Effector CD4-positive, alpha-beta T cell (primary cell): ENCODE measurements around the gene AURKB.
"Not testable (repeated sequence)": the region's sequence is repeated elsewhere in the genome, so short reads cannot be mapped to it uniquely, and the experiment has no call there.

Experiments used
- DNase-seq: peaks from one replicate; pipeline ENCODE4 v3.0.0-alpha.2; 2020

The AURKB gene

DNA sequence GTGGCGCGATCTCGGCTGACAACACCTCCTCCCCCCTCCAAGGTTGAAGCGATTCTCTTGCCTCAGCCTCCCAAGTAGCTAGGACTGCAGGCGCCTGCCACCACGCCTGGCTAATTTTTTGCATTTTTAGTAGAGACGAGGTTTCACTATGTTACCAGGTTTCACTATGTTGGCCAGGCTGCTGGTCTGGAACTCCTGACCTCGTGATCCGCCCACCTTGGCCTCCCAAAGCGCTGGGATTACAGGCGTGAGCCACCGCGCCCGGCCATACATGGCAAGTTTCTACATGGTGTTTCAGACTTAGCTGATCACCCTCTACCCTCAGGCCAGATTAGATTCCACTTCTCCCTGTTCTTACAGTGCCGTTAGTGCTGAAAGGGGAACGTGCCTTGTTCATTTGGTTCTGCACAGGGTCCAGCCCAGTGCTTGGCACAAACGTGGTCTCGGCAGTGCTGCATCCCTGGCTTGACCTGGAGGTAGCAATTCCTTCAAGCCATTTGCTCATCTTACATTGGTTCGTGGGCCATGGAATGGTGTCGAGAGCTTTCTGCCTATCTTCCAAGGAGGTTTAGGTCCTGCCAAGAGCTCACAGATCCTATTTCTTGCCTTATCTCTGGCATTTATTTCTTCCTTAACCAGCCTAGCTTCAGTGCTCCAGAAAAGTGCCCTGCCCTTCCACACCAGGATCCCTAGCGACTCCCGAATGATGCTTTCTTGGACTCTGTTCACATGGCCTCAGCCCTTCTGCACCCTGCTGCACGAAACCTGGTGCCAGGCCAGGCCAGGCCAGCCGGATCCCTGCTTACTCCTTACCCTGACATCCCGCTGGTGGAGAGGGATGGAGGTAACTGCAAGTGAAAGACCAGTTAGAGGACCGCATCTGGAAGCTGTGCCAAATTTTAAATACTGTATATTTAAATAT, 14.8 kb upstream of the AURKB start:
- no peak for DNase-seq

DNA sequence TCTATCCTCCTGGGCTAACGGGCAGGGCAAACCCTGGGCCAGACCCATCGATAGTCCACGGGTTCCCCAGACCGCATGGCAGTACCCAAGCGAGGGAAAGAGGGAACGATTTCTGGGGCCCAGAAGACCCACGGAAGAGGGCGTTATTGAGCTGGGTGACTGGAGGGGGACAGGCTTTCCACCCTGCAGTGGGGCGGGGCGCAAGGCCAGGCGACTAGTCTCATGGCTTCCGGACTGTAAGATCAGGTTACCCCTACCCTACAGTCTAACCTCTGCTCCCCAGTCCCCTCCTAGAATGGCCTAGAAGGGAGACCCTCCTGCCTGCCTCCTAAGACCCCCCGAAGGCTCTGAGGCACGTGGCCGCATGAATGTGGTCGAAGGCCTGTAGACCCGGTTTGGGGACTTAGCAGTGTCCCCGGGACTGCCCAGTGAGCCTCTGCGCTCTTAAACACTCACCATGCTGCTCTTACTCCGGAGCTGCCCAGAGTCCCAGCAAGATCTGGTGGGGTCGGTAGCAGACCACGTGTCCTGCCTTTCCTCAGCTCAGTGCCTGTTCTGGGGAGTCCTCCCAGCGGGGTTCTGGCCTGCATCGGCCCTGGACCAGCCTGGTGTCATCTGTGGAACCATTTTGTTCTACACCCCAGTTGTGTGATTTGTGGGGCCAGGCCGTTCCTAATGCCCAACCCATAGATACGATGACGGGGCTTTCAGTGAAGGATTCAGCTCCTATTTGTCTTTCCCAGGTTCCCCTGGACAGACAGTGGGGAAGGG, 13.2 kb upstream of the AURKB start:
- DNase-seq = no peak

DNA sequence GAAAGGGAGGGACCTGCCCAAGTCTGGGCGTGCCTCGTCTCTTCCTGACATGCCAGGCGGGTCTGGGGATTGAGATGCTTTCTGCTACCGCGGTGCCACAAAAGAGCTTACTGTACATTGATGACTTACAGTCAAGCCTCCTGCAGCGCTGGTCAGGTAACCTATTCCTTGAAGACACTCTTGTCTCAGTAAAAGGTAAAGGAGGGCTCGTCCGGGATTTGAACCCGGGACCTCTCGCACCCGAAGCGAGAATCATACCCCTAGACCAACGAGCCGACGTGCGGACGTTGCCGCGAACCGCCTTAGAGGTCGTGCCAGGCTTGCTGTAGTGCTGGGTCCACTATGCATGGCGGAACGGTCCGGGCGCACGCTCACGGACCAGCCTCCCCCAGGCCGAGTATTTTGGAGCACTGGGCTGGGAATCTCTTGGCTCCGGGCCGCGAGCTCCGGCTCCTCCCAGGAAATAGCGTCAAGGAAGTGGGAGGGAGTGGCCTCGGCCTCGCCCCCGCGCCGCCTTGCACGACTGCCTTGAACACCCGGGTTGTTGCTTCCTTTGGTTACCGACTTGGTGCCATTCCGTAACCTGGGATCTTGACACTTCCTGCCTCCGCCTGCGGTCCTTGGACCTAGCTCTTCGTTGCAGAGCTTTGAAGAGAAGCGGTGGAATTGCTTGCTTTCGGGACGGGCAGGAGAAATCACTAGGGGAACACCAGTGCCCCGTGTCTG, 12.4 kb upstream of the AURKB start:
- peak; percentile 74 for DNase-seq

DNA sequence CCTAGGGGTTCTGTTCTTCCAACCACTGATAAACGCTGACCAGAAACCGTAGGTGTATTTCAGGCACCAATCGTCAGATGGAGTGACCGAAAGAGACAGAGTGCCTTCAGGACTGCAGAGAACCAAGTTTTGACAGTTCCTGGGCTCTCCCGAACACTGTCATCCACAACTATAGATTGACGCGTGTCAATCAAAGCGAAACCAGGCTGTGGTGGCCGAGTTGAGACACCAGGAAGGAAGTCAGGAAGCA, 11.9 kb upstream of the AURKB start:
- DNase-seq = no peak

DNA sequence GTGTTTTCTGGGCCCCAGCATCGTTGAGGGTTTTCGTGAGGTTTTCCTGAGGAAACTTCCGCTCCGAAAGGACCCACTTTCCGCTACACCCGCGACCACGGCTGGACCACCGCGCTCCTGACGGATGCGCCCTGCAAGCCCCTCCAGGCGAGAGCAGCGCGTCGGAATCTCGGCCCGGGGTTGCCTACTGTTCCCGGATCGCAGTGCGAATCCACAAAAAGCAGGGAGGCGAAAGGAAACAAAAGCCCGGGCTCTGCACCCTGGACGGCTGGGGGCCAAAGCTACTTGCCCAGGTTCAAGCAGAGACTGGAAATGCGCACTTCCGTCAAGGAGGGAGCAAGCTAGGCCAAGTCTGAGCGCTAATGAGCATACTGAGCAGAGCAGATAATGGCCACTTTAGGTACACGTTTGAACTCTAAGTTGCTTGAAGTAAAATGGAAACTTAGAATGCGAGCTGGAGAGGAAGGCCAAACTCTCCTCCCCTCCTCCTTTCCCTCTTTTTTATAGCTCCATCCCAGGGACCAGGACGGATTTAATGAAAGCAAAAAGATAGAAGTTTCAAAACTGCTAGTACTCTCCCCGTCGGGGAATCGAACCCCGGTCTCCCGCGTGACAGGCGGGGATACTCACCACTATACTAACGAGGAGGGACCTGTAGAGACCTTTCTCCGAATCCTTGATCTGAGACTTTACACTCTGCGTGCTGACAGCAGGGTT, 11.4 kb upstream of the AURKB start:
- DNase-seq = peak; percentile 85

DNA sequence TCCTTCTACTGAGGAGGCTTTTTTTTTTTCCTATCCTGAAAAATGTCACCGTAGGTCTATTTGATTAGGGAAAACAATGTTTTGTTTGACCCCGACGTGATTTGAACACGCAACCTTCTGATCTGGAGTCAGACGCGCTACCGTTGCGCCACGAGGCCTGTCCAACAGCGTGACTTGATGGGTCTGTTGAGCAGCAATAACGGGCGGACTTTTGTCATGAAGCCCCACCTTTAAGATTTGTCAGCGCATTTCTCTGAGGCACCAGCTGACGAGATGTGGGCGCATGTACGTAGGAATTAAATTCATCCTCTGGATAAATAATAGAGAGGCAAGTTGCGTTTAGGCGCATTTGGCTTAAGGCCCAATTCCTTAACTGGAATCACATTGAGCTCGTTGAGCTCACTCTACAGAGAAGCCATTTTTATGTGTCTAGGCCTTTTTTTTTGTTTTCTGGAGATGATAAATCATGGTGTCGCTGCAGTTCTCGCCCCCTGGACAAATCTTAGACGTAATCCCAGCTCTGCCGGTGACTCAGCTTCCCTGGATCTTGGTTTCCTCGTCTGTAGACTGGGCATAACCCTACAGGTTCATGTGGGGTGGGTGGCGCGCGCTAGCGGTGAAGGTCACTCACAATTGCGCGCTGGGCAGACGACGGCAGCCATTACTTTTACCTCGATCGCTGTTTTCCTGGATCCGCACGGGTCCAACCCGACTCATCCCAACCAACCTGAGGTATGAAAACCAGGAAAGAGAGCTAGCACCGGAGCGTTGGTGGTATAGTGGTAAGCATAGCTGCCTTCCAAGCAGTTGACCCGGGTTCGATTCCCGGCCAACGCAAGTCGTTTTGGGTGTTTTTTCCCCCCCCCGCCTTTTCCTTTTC, 10.6 kb upstream of the AURKB start:
- DNase-seq = peak; percentile 78

DNA sequence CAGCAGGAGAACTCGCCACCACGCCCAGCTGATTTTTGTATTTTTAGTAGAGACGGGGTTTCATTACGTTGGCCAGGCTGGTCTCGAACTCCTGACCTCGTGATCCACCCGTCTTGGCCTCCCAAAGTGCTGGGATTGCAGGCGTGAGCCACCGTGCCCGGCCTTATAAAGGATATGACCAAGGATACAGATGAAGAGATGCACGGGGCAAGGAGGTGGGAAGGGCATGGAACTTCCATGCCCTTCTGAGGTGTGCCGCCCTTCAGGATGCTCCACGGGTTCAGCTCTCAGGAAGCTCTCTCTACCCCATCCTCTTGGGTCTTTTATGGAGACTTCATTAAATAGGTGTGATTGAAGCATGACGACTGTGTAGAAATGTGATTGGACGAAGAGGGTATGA, 3.6 kb upstream of the AURKB start:
- not testable (repeated sequence) for DNase-seq

DNA sequence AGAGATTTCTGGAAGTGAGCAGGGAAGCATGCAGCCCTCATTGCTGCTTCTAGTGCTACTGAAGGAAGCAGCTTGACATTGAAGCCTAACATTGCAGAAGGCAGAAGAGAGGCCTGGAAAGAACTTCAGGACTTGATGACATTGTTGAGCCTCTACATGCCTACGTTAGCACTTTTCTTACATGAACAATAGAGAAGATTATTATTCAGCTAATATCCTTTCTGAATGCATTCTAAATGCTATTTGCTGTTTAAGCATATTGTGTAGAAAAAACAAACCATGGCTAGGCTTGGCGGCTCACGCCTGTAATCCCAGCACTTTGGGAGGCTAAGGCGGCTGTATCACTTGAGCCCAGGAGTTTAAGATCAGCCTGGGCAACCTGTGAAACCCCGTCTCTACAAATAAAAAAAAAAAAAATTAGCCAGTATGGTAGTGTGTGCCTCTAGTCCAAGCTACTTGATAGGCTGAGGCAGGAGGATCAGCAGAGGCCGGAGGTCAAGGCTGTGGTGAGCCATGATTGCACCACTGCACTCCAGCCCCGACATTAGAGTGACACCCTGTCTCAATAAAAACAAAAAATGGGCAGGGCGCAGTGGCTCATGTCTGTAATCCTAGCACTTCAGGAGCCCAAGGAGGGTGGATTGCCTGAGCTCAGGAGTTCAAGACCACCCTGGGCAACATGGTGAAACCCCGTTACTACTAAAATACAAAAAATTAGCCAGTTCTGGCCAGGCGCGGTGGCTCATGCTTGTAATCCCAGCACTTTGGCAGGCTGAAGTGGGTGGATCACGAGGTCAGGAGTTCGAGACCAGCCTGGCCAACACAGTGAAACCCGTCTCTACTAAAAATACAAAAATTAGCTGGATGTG, 2.2 kb upstream of the AURKB start:
- no peak for DNase-seq

DNA sequence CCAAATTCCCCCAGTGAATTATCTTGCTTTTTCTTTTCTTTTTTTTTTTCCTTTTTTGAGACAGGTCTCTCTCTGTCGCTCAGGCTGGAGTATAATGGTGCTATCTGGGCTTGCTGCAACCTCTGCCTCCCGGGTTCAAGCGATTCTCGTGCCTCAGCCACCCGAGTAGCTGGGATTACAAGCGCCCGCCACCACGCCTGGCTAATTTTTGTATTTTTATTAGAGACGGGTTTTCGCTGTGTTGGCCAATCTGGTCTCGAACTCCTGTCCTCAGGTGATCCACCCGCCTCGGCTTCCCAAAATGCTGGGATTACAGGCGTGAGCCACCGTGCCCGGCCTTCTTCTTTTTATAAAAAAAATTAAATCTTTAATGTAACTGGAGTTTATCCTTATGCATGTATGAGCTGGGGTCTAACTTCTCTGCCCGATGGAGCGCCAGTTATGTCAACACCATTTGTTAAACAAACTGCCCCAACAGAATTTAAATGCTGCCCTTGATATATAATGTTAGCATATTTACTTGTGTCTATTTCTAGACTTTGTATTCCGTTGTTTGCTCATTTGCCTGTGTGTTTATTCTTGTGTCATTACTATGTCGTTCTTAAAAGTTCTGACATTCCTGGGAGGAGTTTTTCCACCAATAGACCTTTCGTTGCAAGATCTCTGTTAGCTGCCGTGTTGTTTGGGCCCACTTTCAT, 535 bp upstream of the AURKB start:
- no peak for DNase-seq

DNA sequence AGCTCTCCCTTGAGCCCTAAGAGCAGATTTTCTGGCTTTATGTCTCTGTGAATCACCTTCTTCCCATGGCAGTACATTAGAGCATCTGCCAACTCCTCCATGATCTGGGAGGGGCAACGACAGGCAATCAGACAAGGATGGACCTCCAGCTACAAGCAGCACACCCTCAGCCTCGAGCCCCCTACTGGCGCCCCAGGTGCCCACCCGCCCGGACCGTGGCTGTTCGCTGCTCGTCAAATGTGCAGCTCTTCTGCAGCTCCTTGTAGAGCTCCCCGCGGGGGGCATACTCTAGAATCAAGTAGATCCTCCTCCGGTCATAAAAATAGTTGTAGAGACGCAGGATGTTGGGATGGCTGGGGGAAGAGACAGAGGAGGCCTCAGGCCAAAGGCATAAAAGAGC, 3.8 kb downstream of the AURKB start:
- DNase-seq = no peak

DNA sequence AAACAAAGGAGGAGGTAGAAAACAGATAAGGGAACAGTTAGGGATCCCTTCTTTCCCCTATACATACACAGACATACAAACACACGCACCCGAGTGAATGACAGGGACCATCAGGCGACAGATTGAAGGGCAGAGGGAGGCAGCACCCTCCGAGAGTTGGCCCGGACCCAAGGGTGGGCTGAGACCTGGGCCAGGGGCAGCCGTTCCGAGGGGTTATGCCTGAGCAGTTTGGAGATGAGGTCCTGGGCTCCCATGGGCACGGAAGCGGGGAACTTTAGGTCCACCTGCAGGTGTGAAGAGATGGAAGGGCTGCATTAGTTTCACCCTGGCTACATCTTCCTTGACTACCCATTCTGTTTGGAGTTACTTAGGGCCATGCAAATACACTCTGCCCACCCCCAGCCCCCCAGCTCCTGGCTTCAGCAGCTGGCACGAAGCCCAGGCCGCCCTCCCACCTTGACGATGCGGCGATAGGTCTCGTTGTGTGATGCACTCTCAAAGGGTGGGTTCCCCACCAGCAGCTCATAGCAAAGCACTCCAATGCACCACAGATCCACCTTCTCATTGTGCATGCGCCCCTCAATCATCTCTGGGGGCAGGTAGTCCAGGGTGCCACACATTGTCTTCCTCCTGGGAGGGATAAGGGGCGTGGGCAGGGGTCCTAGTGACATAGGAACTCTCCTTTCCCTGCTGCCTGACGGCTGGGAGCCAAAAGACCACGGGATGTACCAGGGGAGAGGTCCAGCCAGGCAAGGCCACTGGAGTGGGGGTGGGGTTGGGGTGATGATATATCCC, 5.4 kb downstream of the AURKB start:
- no peak for DNase-seq

DNA sequence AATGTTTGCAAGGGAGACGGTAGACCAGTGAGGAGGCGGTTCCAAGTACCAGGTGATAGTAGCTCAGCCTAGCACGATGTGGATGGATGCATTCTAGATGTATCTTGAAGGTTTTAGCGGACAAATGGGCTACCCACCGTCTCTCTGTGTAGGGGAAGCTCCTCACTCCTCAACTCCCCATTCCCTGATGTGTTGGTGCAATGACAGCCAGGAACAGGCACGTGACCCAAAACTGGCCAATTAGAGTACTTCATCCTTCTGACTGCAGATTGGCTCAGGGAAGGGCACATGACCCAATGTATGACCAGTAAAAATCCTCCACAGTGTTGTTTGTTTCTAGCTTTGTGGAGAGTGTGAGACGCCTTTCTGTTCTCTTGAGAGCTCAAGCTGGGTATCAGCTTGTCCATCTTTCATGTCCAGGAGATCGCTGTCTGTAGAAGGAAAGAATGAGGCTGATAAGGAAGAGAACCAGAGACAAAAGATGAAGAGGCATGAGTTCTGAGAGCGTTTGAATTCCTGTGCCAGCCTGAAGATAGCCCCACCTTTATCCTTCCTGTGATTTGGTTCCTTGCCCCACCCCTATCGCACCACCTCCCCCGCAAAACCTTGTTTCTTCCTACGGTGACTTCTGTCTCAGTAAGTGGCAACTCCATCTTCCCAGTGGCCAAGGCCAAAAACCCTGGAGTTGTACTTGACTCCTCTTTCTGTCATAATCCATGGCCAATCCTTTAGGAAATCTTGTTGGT, 18.1 kb downstream of the AURKB start:
- DNase-seq = peak; percentile 28

DNA sequence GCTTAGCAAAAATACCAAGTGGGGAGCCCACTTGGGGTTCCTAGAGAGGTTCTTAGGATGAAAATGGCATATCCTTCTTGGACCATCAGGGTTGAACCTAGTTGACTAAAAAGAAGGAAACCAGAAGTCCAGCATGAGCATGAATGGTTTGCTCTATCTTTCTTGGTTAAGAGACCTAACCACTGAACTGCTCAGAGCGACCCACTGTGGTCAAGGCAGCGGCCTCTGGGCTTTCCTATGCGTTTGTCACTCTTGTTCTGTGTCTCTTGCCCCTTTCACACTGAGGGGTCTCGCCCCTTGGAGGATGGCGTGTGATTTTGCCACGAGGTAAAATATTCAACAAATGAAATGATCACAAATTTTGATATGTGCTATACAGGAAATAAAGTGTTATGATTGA, 19.9 kb downstream of the AURKB start:
- no peak for DNase-seq

DNA sequence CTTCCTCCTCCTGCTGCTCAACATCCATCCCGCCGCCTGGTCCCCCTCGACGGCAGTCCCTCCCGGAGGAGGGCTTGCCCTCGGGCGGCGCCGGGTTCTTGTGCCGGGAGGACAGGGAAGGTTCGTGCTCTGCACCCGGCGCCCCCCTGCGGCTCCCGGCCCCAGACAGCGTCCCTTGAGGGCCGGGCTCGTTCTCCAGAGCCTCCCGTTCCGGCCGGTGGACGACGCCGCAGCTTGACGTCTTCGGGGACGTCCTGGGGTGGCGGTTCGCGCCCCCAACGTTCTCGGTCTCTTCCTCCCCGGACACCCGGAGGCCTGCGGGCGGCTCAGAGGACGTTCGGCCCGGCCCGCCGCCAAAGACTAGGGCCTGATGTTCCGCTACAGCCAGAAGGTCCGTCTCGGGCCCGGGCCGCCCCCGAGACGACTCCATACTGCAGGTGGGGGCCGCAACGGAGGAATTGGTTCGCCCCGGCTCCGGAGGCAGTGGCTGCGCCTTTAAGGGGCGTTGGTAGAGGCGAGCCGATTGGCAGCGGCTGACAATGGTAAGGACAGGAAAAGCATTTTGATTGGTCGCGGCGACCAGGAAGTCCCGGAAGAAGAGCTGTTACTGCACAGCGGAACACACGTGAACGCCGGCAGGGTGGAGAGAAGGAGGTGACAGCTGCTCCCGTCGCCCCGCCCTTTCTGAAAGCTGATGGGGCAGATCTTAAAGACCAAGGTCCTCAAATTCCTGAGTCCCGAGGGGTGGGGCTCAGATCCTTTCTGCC, 20.5 kb downstream of the AURKB start, which contains the start of gene BORCS6:
TSS of gene BORCS6 (minus strand) at position 470 of the 767 bp plus-strand sequence. CDS start at position 430, 40 bp downstream.
- DNase-seq = peak; percentile 93

DNA sequence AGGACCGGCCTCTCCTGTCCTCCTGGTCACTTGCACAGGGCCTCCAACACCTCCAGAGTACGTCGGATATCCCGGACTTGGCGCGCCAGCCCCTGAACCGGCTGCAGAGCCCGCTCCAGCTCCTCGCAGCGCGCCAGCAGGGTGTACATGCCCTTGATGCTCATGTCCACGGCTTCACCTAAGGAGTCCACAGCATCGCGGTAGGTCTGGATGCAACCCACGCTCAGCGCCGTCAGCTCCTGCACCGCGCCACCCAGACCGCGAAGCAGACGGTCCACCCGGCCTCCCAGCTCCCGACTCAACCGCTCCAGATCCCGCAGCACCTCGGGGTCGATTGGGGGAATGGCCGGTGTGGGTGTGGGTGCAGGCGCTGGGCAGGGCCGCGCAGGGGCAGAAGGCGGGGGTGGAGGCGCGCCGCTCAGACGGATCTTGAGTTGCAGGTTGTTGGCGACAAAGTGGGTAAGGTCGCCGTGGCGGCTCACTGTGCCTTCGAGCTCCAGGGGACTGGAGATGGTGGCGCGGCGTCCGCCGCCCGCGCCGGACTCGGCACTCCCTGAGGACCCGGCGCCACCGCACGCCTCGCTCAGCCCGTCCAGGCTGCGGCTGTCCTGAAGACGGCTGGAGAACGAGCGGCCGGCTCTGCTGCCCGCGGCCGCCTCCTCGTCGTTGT, 21.2 kb downstream of the AURKB start:
- no peak for DNase-seq

DNA sequence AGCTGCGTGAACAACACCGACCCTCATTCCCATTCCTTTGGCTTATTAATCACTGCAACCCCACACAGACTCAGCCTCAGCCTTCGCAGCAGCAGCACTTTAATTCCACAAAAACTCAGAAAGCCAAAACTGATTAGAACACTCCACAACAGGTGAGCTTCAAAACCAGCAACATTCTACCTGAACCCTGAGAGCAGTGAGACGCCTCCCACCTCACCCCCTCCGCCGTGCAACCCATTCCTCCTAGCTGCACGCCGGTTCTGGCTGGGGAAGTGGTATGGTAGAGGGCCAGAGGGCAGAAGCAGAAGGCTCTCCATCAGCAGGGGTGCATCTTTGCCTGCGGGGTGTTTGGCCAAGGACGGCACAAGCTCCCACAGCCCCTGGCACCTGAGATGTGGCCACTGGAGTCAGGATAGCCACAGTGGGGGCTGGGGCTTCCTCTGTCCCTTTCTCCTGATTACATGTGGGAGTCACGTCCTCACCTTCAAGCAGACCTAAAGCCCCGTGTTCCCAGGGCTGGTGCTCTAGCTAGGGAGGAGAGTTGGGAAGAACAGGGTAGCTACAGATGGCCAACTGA, 22.0 kb downstream of the AURKB start:
- DNase-seq = no peak
